NB4 (cell line): ENCODE measurements around the gene IGSF11.

Experiments
- DNase-seq: peaks from one replicate; pipeline ENCODE4 v3.0.0; 2010; ENCODE audit warnings: low read depth
- H3K4me3 ChIP-seq: one replicate; pipeline ENCODE4 v1.5.1; 2011; ENCODE audit warnings: mild to moderate bottlenecking, low read depth, low read length, moderate library complexity
- CTCF ChIP-seq: IDR thresholded peaks from one replicate; pipeline ENCODE4 v1.5.1; 2012; ENCODE audit warnings: low read depth, low read length
- MYC ChIP-seq: IDR thresholded peaks from 2 replicates; pipeline ENCODE4 v1.6.1; 2011; ENCODE audit warnings: low read depth, low read length
- POLR2A ChIP-seq: IDR thresholded peaks from 2 replicates; pipeline ENCODE4 v1.6.1; 2011; ENCODE audit warnings: mild to moderate bottlenecking; ENCODE audit not compliant: insufficient read length; ENCODE audit errors: extremely low read depth
- TF ChIP-seq, protein P1 (sequence below): IDR thresholded peaks from 2 replicates; pipeline ENCODE4 v1.6.1; 2011; ENCODE audit warnings: low read depth, low read length

The IGSF11 gene

GRCh38 chr3:118955914-118956556, 78.6 kb downstream of the IGSF11 start:
- TF ChIP-seq, protein P1, sequence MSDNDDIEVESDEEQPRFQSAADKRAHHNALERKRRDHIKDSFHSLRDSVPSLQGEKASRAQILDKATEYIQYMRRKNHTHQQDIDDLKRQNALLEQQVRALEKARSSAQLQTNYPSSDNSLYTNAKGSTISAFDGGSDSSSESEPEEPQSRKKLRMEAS, result no peak
- no peak for TF ChIP-seq CTCF
- no peak for TF ChIP-seq MYC
- no peak for TF ChIP-seq POLR2A
- no peak for DNase-seq
- H3K4me3 ChIP-seq, result no peak overlapping the region

DNA sequence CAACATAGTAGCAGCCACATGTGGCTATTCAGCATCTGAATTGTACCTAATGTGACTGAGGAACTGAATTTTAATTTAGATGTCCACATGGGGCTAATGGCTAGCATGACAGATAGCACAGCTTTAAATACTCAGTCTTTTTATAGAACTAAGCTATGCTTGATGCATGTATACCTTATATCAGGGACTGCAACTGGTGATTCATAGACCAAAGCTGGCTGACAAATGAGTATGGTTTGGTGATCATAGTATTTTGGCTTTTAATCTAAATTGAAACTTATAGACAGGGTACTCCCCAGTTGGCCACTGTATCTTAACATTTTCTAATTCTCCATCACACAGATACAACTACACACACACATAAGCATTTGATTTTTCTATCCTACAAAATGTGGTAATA, 83.6 kb downstream of the IGSF11 start:
- DNase-seq, result no peak
- no peak overlapping the region for H3K4me3 ChIP-seq
- no peak for TF ChIP-seq CTCF
- TF ChIP-seq, protein P1, result no peak
- no peak for TF ChIP-seq MYC
- no peak for TF ChIP-seq POLR2A

- H3K4me3 ChIP-seq, result no peak overlapping the region
- no peak for DNase-seq
- TF ChIP-seq, protein P1, result no peak
- no peak for TF ChIP-seq CTCF
- no peak for TF ChIP-seq POLR2A
- no peak for TF ChIP-seq MYC
These were observed 85.4 kb downstream of the IGSF11 start for GRCh38 chr3:118949113-118949760.

DNA sequence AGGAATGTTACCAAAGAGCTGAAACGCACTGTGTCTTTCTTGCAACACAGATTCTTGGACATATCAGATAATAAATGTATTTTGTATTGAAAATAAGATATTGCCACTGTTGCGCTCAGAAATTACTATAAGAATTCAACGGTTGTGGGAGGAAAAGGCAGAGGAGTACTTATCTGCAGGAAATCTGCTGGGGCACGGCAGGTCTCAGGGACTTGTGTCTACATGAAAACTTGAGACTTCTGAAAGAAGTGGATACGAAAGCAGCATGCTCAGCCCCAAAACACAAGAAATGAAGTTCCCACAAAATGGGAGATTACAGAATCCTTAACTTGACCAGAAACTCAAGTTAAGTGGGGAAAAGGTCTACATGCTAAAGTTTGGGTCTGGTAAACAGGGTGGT, 86.5 kb downstream of the IGSF11 start:
- TF ChIP-seq MYC, result no peak
- TF ChIP-seq, protein P1, result no peak
- TF ChIP-seq CTCF, result no peak
- no peak for TF ChIP-seq POLR2A
- H3K4me3 ChIP-seq, result no peak overlapping the region
- no peak for DNase-seq

- H3K4me3 ChIP-seq, result no peak overlapping the region
- TF ChIP-seq, protein P1, result no peak
- TF ChIP-seq MYC (no peak), POLR2A (no peak), CTCF (no peak)
- DNase-seq, result no peak
These were observed 88.2 kb downstream of the IGSF11 start for GRCh38 chr3:118946449-118946848.
